GM21515 (cell line): ENCODE measurements around the gene HDDC2.
"Not testable (repeated sequence)": the region's sequence is repeated elsewhere in the genome, so short reads cannot be mapped to it uniquely, and the experiment has no call there.

Experiments used
- ATAC-seq: cut with Tn5 transposase; IDR thresholded peaks from one replicate; pipeline ENCODE4 v1.9.1; 2021; ENCODE audit not compliant: unreplicated experiment

HDDC2 gene

GRCh38 chr6:125307150-125307838 is 5.5 kb upstream of the HDDC2 start:
- no peak for ATAC-seq

- ATAC-seq: no peak
These were observed 5.0 kb upstream of the HDDC2 start for GRCh38 chr6:125306756-125307149.

- no peak for ATAC-seq
These were observed 3.3 kb upstream of the HDDC2 start for GRCh38 chr6:125304970-125305660.

GRCh38 chr6:125303512-125303854 is 1.7 kb upstream of the HDDC2 start:
- no peak for ATAC-seq

GRCh38 chr6:125302840-125303511 is 1.2 kb upstream of the HDDC2 start:
- no peak for ATAC-seq

DNA sequence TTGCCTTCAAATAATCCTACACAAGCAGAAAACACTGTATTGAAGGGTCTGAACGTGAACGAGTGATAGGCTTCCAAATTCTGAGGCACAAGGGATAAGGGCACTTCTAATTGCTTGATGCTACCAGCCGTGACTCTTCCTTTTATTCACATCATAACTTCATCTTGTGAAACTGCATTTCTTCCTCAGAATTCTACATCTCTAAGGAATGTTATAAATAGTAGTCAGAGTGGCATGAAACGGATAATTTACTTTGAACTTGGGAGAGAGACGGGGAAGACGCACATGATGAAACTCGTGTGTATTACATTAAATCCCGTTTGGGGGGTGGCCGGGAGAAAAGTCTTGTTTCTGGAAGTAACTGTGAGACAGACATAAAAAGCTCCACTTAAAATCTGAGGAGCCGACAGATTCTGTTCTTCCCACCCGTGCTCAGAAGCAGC is 754 bp downstream of the HDDC2 start:
- ATAC-seq: no peak

- no peak for ATAC-seq
These were observed 2.5 kb downstream of the HDDC2 start for GRCh38 chr6:125299257-125299656.

GRCh38 chr6:125296471-125296870 is 5.3 kb downstream of the HDDC2 start:
- ATAC-seq: no peak

DNA sequence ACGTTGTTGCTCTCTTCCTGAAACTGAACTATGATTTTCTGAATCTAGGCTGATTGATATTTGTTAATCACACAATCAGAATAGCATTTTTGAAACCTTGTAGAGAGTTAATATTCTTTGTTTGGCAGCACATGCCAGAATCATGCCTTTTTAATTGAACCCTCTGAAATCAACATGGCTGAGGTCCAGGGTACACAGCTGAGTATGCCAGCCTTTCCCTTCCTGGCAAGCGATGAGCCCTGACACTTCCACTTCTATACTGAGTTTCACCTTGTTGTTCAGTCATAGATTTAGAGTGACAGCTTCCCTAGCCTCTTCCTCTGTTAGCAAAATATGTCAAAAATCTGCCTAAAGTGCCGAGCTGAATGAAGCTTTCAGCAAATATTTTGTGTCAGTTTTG is 6.8 kb downstream of the HDDC2 start:
- no peak for ATAC-seq

DNA sequence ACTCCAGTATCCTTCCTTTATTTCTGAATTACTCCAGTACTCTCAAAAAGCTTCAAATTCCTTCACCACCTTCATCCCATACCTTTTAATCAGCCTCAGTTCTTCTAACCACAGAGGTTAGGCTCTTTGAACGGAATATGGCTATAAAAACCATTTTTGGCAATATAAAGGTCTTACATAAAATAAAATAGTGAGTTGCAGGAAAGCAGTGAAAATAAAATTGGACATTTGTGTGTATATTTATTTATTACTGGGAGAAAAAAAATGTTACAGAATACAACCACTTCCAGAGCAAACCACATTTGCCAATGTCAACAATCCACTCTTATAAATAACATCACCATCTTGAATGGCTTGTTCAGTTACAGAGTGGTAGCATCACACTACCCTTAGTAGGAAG is 7.7 kb downstream of the HDDC2 start:
- ATAC-seq: no peak

DNA sequence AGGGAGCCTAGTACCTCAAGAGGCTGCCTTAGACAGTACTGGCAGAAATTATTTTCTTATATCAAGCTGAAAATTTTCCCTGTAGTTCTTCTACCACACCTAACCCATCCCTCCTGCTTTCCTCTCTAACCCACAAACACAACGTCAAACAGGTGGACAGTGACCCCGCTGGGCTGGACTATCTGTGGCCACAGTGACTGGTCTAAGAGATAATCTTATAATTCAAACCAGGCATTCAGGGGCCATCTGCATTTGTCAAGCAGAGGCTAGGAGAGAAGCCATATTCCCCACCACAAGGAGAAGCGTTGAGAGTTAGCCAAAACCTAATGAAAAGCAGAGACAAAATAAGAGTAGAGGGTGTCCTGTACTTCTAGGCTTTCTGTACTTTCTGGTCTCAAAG is 8.2 kb downstream of the HDDC2 start:
- ATAC-seq: no peak

DNA sequence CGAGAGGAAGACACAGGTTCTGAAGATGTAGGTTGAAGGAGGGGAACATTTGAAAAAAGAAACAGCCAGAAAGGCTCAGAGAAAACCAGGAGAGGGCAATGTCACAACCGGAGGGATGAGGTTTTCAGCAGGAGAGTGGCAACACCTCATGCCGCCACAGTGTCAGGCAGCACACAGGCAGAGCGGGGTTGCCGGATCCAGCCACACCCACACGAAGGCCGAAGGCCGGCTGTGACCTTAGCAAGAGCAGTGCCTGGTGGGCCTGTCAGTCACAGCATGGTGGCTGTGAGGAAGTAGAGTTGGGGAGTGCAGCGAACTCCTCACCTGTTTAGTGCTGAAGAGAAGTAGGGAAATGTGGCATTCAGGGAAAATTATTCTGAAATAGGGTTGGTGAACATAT is 14.0 kb downstream of the HDDC2 start:
- no peak for ATAC-seq

- ATAC-seq: no peak
These were observed 15.8 kb downstream of the HDDC2 start for GRCh38 chr6:125285936-125286335.

- no peak for ATAC-seq
These were observed 16.4 kb downstream of the HDDC2 start for GRCh38 chr6:125285353-125285752.

DNA sequence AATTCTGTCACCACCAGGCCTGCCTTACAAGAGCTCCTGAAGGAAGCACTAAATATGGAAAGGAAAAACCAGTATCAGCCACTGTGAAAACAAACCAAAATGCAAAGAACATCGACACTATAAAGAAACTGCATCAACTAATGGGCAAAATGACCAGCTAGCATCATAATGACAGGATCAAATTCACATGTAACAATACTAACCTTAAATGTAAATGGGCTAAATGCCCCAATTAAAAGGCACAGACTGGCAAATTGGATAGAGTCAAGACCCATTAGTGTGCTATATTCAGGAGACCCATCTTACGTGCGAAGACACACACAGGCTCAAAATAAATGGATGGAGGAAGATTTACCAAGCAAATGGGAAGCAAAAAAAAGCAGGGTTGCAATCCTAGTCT is 19.3 kb downstream of the HDDC2 start:
- not testable (repeated sequence) for ATAC-seq

DNA sequence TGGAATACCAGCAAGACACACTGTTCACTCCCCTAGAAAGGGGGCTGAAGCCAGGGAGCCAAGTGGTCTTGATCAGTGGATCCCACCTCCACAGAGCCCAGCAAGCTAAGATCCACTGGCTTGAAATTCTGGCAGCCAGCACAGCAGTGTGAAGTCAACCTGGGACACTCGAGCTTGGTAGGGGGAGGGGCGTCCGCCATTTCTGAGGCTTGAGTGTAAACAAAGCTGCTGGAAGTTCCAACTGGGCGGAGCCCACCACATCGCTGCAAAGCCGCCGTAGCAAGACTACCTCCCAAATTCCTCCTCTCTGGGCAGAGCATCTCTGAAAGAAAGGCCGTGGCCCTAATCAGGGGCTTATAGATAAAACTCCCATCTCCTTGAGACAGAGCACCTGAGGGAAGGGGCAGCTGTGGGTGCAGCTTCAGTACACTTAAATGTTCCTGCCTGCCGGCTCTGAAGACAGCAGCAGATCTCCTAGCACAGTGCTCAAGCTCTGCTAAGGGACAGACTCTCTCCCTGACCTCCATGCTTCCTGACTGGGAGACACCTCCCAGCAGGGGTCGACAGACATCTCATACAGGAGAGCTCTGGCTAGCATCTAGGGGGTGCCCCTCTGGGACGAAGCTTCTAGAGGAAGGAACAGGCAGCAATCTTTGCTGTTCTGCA is 21.3 kb downstream of the HDDC2 start:
- not testable (repeated sequence) for ATAC-seq

- no peak for ATAC-seq
These were observed 21.8 kb downstream of the HDDC2 start for GRCh38 chr6:125279961-125280360.

DNA sequence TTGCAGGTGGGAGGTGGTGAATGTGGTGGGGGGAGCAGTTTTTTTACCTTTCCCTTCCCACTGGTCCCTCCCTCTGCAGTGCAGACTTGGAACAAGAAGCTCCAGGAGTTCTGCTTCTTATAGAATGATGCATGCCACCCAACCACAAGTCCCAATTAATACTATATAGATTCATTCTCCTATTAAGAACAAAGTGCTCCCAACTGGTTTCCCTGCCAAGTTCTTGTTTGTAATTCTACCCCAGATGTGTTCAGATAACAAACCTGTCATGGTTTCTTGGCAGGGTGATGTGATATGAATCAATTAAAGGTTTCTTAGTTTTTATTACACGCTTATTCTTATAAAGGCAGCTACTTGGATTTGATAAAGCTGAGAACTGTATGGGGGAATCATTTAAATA is 23.9 kb downstream of the HDDC2 start:
- no peak for ATAC-seq

- ATAC-seq: no peak
These were observed 26.0 kb downstream of the HDDC2 start for GRCh38 chr6:125275779-125276178.

GRCh38 chr6:125274935-125275334 is 26.8 kb downstream of the HDDC2 start:
- ATAC-seq: no peak

DNA sequence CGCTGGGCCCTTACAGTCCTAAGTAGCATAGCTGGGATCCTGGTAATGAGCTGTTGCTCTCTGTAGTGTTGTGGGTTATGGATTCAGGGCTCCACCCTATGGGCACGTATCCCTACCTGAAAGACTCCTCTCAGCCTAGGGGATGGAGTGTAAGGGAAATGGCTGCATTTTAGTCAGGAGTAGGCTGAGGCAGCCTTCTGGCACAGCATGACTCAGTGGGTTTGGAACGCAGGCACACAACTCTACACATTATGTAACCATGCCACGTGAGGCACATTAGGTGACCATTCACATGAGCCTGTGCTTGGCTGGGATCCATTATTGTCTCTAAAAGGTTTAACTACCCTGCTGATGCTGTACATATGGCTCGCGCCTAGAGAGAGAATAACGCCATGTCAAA is 27.8 kb downstream of the HDDC2 start:
- ATAC-seq: no peak

DNA sequence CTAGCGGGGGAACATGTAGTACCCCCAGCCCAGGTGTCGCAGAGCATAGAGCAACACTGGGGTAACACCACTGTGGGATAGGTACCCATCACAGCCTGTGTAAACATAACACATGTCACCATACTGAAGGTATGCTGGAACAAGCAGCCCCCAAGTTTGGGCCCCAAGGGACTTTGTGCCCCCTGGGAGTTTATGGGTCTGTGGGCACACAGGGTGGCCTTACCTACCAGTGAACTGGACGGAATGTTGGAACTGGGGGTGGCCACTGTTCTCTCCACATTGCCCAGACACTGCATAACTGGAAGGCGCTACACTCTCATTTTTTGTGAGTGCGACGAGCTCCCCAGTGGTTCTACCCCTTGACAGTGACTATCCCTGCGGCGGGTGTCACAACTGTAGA is 28.5 kb downstream of the HDDC2 start:
- no peak for ATAC-seq
